GM11168 (cell line): Measurements from ENCODE around the gene PNPLA2.

Experiments
- in situ Hi-C: fragments of 300-500 bp; cut with MboI; formaldehyde crosslinking; loops from one replicate; pipeline ENCODE4 v1.12.0; 2022; ENCODE audit warnings: low sequenced_read_pairs; ENCODE audit not compliant: unreplicated experiment

The PNPLA2 gene

GRCh38 chr11:796565-797295, 22.0 kb upstream of the PNPLA2 start:
- in situ Hi-C loops, result no loop called here

GRCh38 chr11:797296-798092, 21.2 kb upstream of the PNPLA2 start:
- in situ Hi-C loops, result no loop called here

- in situ Hi-C loops, result no loop called here
These were observed 20.5 kb upstream of the PNPLA2 start, which contains the start of gene SLC25A22 for GRCh38 chr11:798093-798713. Gene SLC25A22, minus strand, starts transcription at chr11:798281. Its CDS starts 3,275 bp downstream, at chr11:795006.

DNA sequence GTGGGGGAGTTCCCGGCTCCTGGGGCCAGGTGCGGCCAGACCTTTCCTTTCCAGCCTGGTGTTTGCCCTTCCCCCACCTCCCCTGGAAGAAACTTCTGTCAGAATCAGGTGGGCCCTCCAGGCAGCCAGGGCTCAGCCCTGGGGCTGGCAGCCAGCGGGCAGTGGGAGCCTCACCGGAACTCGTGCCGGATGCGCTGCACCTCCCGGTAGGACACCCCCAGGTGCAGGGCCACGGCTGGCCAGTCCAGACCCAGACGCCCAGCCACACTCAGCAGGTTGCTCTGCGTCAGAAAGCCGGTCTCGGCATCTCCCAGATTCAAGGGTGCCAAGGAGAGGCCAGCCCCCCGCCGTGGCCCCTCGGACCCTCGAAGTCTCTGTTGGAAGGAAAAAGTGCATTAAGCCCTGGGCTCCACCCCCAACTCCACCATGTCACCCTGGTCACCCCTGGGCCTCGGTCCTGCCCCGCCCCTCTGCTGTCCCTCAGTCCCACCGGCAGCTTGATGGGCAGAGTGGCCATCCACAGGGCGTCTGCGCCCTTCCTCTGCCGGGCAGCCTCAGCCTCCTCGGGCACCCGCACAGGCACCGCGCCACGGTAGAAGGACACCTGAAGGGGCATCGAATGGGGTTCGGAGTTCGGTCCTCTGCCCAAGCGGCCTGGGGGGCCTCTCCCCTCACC, 18.9 kb upstream of the PNPLA2 start:
- in situ Hi-C loops, result no loop called here

DNA sequence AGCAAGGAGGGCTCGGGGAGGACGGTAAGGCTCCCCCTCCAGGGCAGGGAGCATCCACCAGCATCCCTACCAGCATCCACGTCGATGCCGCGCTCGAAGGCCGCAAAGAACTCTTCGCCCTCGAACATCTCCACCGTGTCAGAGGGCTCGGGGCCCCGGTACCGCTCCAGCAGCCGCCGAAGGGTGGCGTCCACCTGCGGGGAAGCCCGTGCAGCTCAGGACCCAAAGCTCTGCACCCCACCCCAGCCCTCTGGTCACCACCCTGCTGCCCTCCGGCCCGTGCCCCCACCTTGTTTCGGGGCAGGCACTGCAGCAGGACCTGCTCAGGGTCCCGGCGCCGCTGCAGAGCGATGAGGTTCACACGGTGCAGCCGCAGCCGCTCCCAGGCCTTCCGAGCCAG, 18.2 kb upstream of the PNPLA2 start:
- in situ Hi-C loops, result no loop called here

DNA sequence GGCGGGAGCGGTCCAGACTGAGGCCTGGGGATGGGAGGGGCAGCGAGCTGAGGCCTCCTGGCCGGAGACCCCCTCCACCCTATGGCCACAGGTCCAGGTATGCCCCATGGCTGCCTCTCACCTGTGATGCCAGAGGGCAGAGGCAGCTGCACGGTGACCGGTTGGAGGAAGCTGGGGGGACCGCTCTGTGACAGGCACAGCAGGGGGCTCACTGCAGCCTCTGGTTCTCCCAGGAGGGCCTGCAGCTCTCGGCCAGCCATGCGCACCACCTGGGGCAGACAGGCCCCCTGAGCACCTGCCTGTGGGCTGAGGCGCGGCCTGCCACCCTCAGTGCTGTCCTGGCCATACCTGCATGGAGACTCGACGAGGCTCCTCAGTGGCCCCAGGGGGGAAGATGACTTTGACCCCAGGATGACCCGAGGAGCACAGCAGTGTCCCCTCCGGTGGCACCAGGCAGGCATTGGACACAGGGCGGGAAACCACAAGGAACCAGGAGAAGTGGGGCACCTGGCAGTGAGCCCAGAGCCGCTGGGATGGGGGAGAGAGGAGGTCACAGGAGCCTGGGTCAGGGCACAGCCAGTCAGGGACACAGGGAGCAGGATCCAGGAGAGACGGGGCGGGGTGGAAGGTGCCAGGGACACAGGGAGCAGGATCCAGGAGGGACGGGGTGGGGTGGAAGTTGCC, 17.5 kb upstream of the PNPLA2 start:
- in situ Hi-C loops, result no loop called here

GRCh38 chr11:802018-802617, 16.6 kb upstream of the PNPLA2 start:
- in situ Hi-C loops, result no loop called here

DNA sequence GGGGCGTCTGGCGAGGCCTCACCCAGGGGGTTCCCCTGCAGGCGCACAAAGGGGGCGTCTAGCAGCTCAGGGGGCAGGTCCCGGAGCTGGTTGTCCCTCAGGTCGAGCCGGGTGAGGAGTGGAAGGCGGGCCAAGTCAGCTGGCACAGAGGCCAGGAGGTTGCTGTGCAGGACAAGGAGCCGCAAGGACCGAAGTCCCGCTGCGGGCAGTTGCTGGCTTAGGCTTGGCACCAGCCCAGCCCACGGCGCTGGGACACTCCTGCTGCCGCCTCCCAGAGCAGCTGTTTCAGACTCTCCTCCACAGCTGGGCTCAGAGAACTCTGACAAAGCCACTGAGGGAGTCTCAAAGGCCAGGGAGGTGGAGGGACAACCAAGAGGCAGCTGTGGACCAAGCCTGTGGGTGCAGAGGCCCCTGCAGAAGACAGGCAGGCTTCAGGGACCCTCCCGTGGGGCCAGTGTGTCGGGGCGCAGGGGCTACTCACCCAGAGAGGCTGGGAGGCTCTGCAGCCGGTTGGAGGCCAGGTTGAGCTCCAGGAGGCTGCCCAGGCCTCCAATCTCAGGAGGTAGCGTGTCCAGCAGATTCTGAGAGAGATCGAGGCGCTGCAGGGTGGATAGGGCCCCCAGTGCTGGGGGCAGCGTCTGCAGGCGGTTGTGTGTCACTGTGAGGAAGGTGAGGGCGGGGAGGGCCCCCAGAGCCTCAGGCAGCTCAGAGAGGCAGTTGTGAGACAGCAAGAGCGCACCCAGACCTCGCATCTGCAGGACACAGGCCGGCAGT, 15.8 kb upstream of the PNPLA2 start:
- in situ Hi-C loops, result no loop called here

- in situ Hi-C loops, result no loop called here
These were observed 15.3 kb upstream of the PNPLA2 start for GRCh38 chr11:803467-803742.

DNA sequence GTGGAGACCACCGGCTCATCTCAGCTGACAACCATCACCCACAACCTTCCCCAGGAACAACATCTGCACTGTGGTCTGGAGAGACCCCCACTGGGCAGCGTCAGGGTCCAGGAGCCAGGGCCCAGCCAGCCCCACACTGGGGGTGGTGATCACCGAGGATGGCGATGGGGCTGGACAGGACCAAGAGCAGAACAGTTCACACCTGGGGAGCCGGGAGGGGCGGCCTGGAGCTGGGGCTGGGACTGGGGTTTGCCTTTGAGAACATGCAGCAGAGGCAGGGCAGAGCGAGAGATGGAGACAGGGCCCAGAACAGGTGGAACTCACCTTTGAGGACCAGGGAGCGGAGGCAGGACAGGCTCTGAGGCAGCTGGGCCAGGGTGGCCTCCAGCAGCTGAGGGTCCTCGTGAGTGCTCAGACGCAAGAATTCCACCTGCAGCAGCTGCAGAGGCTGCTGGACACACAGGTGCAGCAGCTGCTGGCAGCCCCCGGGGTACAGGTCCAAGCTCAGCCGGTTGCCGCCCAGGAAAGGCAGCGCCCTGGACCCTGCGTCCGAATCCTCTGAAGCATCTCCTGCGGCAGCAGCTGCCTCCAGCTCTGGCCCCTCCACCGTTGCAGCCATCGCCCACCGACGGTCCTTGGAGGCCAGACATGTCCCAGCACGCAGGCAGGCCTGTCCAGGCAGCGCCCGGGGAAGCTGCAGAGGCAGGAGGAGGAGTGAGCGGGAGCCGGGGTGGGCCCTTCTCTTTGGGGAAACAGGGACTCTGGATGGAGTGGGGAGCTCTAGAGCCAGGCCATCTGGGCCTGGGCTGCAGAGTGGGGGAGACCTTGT, 14.7 kb upstream of the PNPLA2 start:
- in situ Hi-C loops, result no loop called here

DNA sequence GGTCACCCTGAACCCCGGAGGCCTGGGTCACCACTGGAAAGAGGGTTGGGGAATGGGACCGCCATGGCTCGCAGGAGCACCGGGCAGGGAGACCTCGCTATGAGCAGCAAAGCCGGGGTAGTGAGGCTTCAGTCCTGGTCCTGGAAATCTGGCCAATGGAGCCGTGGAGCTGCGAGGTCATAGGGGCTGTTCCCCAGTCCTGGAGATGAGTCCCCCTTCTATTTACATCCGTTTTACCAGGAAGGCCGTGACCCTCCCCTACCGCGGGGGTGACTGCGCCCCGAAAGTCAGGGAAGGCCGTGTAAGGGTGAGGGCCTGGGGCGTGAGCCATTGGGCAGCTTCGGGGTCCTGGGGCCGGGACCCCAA, 14.1 kb upstream of the PNPLA2 start:
- in situ Hi-C loops, result no loop called here

- in situ Hi-C loops, result no loop called here
These were observed 10.1 kb upstream of the PNPLA2 start for GRCh38 chr11:808427-809286.

GRCh38 chr11:809287-810039, 9.3 kb upstream of the PNPLA2 start, which contains the start of gene RPLP2:
Gene RPLP2, plus strand, starts transcription at chr11:809967. Its CDS starts 268 bp downstream, at chr11:810235.
- in situ Hi-C loops, result no loop called here

- in situ Hi-C loops, result no loop called here
These were observed 8.6 kb upstream of the PNPLA2 start for GRCh38 chr11:810040-810567.

DNA sequence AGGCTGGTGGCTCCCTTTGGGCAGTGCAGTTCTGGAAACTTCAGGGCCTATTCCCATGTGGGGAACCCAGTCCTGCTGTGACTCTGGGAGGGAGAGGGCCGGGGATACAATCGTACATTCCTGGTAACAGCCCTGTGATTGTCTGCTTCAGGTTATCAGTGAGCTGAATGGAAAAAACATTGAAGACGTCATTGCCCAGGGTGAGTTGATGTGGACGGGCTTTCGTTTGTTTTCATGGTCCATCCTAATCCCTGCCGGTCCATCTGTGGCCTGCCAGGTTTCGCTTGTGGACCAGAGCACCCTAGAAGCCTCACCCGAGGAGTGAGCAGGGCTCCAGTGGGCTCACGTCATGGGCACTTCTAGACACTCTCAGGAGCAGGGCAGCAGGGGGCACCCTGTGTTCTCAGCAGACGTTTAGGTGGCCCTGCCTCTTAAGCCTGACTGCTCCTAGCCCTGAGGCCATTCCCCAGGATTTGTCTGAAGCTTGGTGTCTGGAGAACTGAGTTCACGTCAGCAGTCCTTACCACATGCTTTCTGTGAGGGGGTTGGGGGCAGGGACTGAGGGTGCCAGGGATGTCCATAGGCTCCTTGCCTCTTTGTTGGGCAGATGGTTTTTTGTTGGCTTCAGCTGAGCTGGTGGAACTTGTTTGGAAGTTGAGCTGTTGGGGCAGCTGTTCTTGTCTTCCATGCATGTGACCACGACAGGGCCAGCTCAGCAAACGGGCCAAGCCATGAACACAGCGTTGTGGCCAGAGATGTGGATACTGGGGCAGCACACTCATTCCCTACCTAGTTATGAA, 7.1 kb upstream of the PNPLA2 start:
- in situ Hi-C loops, result no loop called here

GRCh38 chr11:812390-812789, 6.3 kb upstream of the PNPLA2 start:
- in situ Hi-C loops, result no loop called here
